Subcutaneous abdominal adipose tissue (tissue), 5 donors: Measurements from ENCODE around the gene TRABD.

Source experiments
- H3K27ac ChIP-seq: one replicate; pipeline ENCODE4 v1.7.0; 2013; ENCODE audit warnings: low read depth, mild to moderate bottlenecking, inconsistent platforms, low read length, moderate library complexity
- H3K27me3 ChIP-seq, 5 donors: one replicate each; pipeline ENCODE4 v1.7.0; 2013; ENCODE audit warnings: low read length in 5 of 5, inconsistent platforms in 1 of 5; ENCODE audit not compliant: control insufficient read depth in 5 of 5, insufficient read depth in 4 of 5
- H3K36me3 ChIP-seq, 5 donors: one replicate each; pipeline ENCODE4 v1.7.0; 2013; ENCODE audit warnings: low read length in 5 of 5; ENCODE audit not compliant: control insufficient read depth in 5 of 5, insufficient read depth in 5 of 5
- H3K4me1 ChIP-seq, 5 donors: one replicate each; pipeline ENCODE4 v1.7.0; 2013; ENCODE audit warnings: low read length in 5 of 5, mild to moderate bottlenecking in 3 of 5, moderate library complexity in 1 of 5; ENCODE audit not compliant: control insufficient read depth in 5 of 5, insufficient read depth in 5 of 5
- H3K4me3 ChIP-seq, 5 donors: one replicate each; pipeline ENCODE4 v1.7.0; 2013; ENCODE audit warnings: low read length in 5 of 5, low read depth in 1 of 5
- H3K9ac ChIP-seq, 5 donors: one replicate each; pipeline ENCODE4 v1.7.0; 2013; ENCODE audit warnings: low read length in 5 of 5, mild to moderate bottlenecking in 4 of 5, moderate library complexity in 3 of 5
- H3K9me3 ChIP-seq, 5 donors: one replicate each; pipeline ENCODE4 v1.7.0; 2013; ENCODE audit warnings: low read length in 5 of 5; ENCODE audit not compliant: control insufficient read depth in 5 of 5
- donor health status: healthy.
- donor health status: healthy.
- donor health status: healthy.
- donor health status: healthy.
- donor health status: healthy.

TRABD gene

GRCh38 chr22:50208939-50209892 lies 23.5 kb downstream of the TRABD start:
- Histone ChIP-seq H3K36me3 (peaks cover 4 to 75% (median 58%) of the 10 kb centered on the region in 5 donors), H3K9ac (no peak overlapping the region), H3K4me1 (peaks cover 0 to 39% (median 25%) of the 10 kb centered on the region in 5 donors)

DNA sequence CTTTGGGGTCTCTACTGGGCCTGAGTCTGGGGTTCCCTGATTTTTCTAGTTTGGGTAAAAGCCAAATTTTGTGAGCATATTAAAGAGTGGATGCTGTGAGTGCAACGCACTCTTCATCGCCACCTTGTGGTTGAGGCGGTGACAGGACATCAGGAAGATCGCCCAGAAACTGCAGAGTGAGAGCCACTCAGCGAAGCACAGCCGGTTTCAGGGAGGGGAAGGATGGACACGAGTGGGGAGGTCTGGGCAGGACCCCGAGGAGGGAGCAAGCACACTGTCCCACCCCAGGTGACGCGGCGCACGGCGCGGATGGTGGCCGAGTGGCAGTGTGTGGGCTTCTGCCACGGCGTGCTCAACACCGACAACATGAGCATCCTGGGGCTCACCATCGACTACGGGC lies 24.2 kb downstream of the TRABD start:
- Histone ChIP-seq H3K27me3 (no peaks in the 10 kb centered on the region), H3K4me3 (no peak overlapping the region), H3K9ac (no peak overlapping the region), H3K9me3 (no peaks in the 10 kb centered on the region), H3K36me3 (peaks cover 4 to 80% (median 61%) of the 10 kb centered on the region in 5 donors), H3K27ac (no peak overlapping the region), H3K4me1 (peaks cover 0 to 36% (median 25%) of the 10 kb centered on the region in 5 donors)

More at GRCh38 chr22:50208939-50209892, 23.5 kb downstream of the TRABD start:
- no peak overlapping the region for H3K4me3 ChIP-seq
- H3K27ac ChIP-seq: no peak overlapping the region
- no peaks in the 10 kb centered on the region for H3K9me3 ChIP-seq
- no peaks in the 10 kb centered on the region for H3K27me3 ChIP-seq

GRCh38 chr22:50210378-50211139 lies 24.8 kb downstream of the TRABD start:
- peaks cover 4 to 86% (median 66%) of the 10 kb centered on the region in 5 donors for H3K36me3 ChIP-seq
- peaks cover 0 to 35% (median 25%) of the 10 kb centered on the region in 5 donors for H3K4me1 ChIP-seq
- no peak overlapping the region for H3K9ac ChIP-seq
- no peaks in the 10 kb centered on the region for H3K27me3 ChIP-seq
- no peaks in the 10 kb centered on the region for H3K9me3 ChIP-seq
- H3K27ac ChIP-seq: no peak overlapping the region
- H3K4me3 ChIP-seq: no peak overlapping the region

- peaks cover 4 to 87% (median 69%) of the 10 kb centered on the region in 5 donors for H3K36me3 ChIP-seq
- no peak overlapping the region for H3K27ac ChIP-seq
- no peaks in the 10 kb centered on the region for H3K27me3 ChIP-seq
- peaks cover 0 to 29% (median 23%) of the 10 kb centered on the region in 5 donors for H3K4me1 ChIP-seq
- H3K9ac ChIP-seq: no peak overlapping the region
- no peak overlapping the region for H3K4me3 ChIP-seq
- no peaks in the 10 kb centered on the region for H3K9me3 ChIP-seq
These were observed 25.4 kb downstream of the TRABD start for GRCh38 chr22:50211147-50211546.

DNA sequence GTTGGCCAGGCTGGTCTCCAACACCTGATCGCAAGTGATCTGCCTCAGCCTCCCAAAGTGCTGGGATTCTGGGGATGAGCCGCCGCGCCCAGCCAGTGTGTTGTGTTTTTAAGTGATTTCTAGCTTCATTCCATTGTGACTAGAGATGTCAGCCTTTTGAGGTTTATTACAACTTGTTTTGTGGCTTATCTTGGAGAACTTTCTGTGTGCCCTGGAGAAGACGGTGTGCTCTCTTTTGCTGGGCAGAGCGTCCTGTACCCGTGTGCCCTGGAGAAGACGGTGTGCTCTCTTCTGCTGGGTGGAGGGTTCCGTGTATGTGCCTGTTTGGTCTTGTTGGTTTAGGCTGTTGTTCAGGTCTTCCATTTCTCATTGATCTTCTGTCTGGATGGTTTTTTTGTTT lies 27.6 kb downstream of the TRABD start:
- H3K9ac ChIP-seq: no peak overlapping the region
- peaks cover 4 to 88% (median 76%) of the 10 kb centered on the region in 5 donors for H3K36me3 ChIP-seq
- H3K4me3 ChIP-seq: no peak overlapping the region
- no peaks in the 10 kb centered on the region for H3K9me3 ChIP-seq
- peaks cover 0 to 12% (median 7%) of the 10 kb centered on the region in 5 donors for H3K4me1 ChIP-seq
- H3K27me3 ChIP-seq: no peaks in the 10 kb centered on the region
- no peak overlapping the region for H3K27ac ChIP-seq

DNA sequence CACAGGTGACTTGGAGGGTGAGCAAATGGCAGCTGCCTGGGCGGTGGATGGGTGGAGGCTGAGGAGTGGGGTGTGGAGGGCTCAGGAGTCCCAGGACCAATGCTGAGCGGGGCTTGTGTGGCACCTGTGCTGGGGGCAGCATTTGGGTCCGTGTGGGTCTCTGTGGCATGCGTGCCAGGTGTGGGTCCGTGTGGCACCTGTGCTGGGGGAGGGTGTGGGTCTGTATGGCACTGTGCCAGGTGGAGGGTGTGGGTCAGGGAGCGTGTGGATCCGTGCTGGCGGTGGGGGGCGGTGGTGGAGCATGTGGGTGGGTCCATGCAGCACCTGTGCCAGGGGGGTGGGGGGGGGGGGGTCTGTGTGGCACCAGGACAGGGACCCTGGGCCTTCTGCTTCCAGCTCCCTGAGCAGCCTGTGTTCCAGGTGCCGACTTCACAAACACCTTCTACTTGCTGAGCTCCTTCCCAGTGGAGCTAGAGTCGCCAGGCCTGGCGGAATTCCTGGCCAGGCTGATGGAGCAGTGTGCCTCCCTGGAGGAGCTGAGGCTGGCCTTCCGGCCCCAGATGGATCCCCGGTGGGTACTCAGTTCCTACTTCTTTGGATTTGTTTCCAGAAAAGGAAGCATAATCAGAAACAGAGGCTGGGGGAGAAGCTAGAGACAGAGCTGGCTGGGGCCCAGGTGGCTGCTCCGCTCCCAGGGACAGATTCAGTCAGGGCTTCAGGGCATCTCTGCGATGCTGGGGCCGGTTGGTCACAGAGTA lies 29.8 kb downstream of the TRABD start:
- Histone ChIP-seq H3K4me1 (peaks cover 0 to 12% (median 10%) of the 10 kb centered on the region in 5 donors), H3K4me3 (no peak overlapping the region), H3K27me3 (no peaks in the 10 kb centered on the region), H3K9me3 (no peaks in the 10 kb centered on the region), H3K27ac (no peak overlapping the region), H3K9ac (no peak overlapping the region), H3K36me3 (peaks cover 4 to 91% (median 78%) of the 10 kb centered on the region in 5 donors)

- Histone ChIP-seq H3K9me3 (no peaks in the 10 kb centered on the region), H3K27ac (no peak overlapping the region), H3K9ac (no peak overlapping the region), H3K36me3 (peaks cover 4 to 91% (median 78%) of the 10 kb centered on the region in 5 donors), H3K4me1 (peaks cover 0 to 12% (median 10%) of the 10 kb centered on the region in 5 donors), H3K4me3 (no peak overlapping the region), H3K27me3 (no peaks in the 10 kb centered on the region)
These were observed 30.5 kb downstream of the TRABD start for GRCh38 chr22:50216055-50216683.

GRCh38 chr22:50216684-50217520 lies 31.2 kb downstream of the TRABD start:
- Histone ChIP-seq H3K9ac (no peak overlapping the region), H3K27me3 (no peaks in the 10 kb centered on the region), H3K4me1 (peaks cover 0 to 12% (median 10%) of the 10 kb centered on the region in 5 donors), H3K27ac (no peak overlapping the region), H3K36me3 (peaks cover 4 to 94% (median 82%) of the 10 kb centered on the region in 5 donors), H3K4me3 (no peak overlapping the region), H3K9me3 (no peaks in the 10 kb centered on the region)
